Gastrocnemius medialis (tissue), 4 donors: Measurements from ENCODE around the gene NEK6. TPM values are rescaled to one million over a fixed set of nuclear protein-coding genes. Genes with fewer than 3 reads are reported as not detected.

Experiments
- ATAC-seq, 2 donors: fragments of 150-250 bp; one replicate each; pipeline ENCODE4 v1.9.1; 2016
- DNase-seq, 2 donors: peaks; one replicate each; pipeline ENCODE4 v3.0.0-alpha.2; 2019
- H3K27ac ChIP-seq, 4 donors: fragments of 200-600 bp; sonication (generic); 1 replicate in 1 of 4; 2 replicates in 3 of 4; pipeline ENCODE4 v1.5.1; 2016 to 2018; ENCODE audit warnings: mild to moderate bottlenecking in 2 of 4, moderate library complexity in 1 of 4
- H3K27me3 ChIP-seq, 3 donors: fragments of 200-600 bp; sonication (generic) in 2 of 3; 1 replicate in 1 of 3; 2 replicates in 2 of 3; pipeline versions ENCODE4 v1.5.1 to v1.6.0; 2016 to 2019; ENCODE audit warnings: mild to moderate bottlenecking in 1 of 3, moderate library complexity in 1 of 3
- H3K36me3 ChIP-seq, 2 donors: fragments of 200-600 bp; sonication (generic) in 1 of 2; one replicate each; pipeline ENCODE4 v1.5.1; 2017 to 2018
- H3K4me1 ChIP-seq, 2 donors: fragments of 200-600 bp; sonication (generic) in 1 of 2; one replicate each; pipeline ENCODE4 v1.5.1; 2016 to 2017; ENCODE audit warnings: mild to moderate bottlenecking in 2 of 2
- H3K4me3 ChIP-seq, 4 donors: fragments of 200-600 bp; sonication (generic) in 3 of 4; 1 replicate in 1 of 4; 2 replicates in 3 of 4; pipeline ENCODE4 v1.5.1; 2016 to 2019; ENCODE audit warnings: mild to moderate bottlenecking in 2 of 4
- H3K9me3 ChIP-seq, 3 donors: fragments of 200-600 bp; sonication (generic) in 2 of 3; 1 replicate in 1 of 3; 2 replicates in 2 of 3; pipeline ENCODE4 v1.5.1; 2016 to 2019
- POLR2A ChIP-seq, 2 donors: fragments of 450-650 bp; IDR thresholded peaks; one replicate each; pipeline ENCODE4 v1.6.1; 2017; ENCODE audit warnings: antibody characterized with exemption in 2 of 2, mild to moderate bottlenecking in 2 of 2, moderate library complexity in 2 of 2
- in situ Hi-C, 4 donors: fragments of 200-750 bp; cut with MboI; loops; one replicate each; pipeline versions ENCODE4 v1.15.0 to v1.8.0; 2017; ENCODE audit warnings: low sequenced_read_pairs in 4 of 4
- intact Hi-C: fragments of 100-400 bp; cut with DNase I; formaldehyde crosslinking; loops from one replicate; pipeline ENCODE4 v1.15.1; 2023; ENCODE audit warnings: low total_unique reads
- total RNA-seq, 4 donors: library from RNA; depleted of rRNA; stranded (reverse); fragments of >200 nt; gene quantifications; one replicate each; pipeline versions ENCODE4 v1.1.0 to v1.2.3, GENCODE V29; 2016
- TF ChIP-seq, protein P1 (sequence below), 5 experiments: fragments of 450-650 bp in 3 of 5; fragments of 200-600 bp in 2 of 5; sonication (generic) in 2 of 5; IDR thresholded peaks in 4 of 5; conservative IDR thresholded peaks in 1 of 5; 1 replicate in 4 of 5; 2 replicates in 1 of 5; pipeline ENCODE4 v1.5.1; 2016 to 2019; ENCODE audit warnings: antibody characterized with exemption in 5 of 5, mild to moderate bottlenecking in 3 of 5, moderate library complexity in 3 of 5

Gene NEK6
- total RNA-seq, 4 donors from 2014 or later = 2.3 to 10.1 (median 3.5) TPM

DNA sequence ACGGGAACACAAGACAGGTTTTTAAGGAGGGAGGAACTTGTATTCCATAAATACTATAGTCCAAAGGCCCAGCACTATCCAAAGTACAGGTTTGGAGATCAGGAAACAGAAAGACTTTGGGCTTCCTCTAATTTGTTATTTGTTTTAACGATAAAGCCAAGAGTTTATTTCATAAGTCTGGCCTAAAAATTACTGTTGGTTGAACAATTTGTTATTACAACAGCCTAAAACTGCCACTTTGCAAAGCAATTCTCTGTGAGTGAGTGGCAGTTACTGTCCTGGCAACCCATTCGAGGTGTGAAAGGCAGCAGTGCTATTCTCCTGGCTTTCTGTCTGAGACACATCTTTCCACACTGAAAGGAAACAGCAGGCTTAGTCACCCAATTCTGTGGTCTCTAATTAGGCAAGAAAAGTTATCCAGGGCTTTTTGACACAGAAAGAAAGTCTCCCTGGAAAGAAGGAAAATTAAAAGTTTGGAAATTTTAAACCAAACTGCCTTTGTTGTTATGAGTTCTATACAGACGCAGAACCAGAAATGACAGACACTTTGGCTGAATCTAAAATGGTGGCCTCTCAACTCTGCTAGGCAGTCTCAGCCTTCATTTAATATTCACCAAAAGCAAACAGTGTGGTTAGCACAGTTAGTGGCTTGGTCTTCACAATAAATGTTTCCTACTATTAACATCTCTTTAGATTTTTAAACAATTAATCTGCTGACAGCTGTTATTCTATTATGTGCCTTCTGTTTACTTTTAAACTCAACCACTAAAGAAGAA lies 123.6 kb downstream of the NEK6 start:
- TF ChIP-seq, protein P1, sequence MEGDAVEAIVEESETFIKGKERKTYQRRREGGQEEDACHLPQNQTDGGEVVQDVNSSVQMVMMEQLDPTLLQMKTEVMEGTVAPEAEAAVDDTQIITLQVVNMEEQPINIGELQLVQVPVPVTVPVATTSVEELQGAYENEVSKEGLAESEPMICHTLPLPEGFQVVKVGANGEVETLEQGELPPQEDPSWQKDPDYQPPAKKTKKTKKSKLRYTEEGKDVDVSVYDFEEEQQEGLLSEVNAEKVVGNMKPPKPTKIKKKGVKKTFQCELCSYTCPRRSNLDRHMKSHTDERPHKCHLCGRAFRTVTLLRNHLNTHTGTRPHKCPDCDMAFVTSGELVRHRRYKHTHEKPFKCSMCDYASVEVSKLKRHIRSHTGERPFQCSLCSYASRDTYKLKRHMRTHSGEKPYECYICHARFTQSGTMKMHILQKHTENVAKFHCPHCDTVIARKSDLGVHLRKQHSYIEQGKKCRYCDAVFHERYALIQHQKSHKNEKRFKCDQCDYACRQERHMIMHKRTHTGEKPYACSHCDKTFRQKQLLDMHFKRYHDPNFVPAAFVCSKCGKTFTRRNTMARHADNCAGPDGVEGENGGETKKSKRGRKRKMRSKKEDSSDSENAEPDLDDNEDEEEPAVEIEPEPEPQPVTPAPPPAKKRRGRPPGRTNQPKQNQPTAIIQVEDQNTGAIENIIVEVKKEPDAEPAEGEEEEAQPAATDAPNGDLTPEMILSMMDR (IDR thresholded peaks at IDR 0.05 in 4 of 5, conservative IDR thresholded peaks at IDR 0.05 in 1 of 5) = no peak
- no peak for DNase-seq
- in situ Hi-C loops (no loop called here), intact Hi-C loops (no loop called here)
- Histone ChIP-seq H3K27me3 (no peaks in the 10 kb centered on the region), H3K4me3 (no peak overlapping the region), H3K36me3 (peaks cover 0 to 36% of the 10 kb centered on the region in 2 donors), H3K4me1 (peaks cover 21 to 25% of the 10 kb centered on the region in 2 donors), H3K27ac (no peak overlapping the region), H3K9me3 (no peaks in the 10 kb centered on the region)
- no peak for ATAC-seq

DNA sequence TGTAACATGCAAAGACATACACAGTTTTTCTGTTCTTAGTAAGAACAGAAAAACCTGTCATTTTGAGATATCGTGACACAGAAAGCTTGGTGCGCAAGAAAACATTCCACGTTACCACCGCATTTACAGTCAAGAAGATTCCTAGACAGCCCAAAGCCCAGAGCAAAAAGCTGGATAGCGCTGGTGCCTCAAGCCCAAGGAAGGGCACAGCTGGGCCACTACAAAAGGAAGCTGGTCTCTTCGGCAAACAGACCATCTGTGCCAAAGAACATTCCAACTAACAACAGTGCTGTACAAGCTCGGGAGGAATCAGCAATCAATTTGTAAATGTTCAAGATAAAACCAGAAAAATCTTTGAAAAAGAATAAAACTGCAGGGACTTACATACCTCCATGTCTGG lies 126.5 kb downstream of the NEK6 start:
- Histone ChIP-seq H3K9me3 (no peaks in the 10 kb centered on the region), H3K4me1 (peaks cover 32 to 35% of the 10 kb centered on the region in 2 donors), H3K36me3 (peaks cover 0 to 36% of the 10 kb centered on the region in 2 donors), H3K27ac (no peak overlapping the region), H3K27me3 (no peaks in the 10 kb centered on the region), H3K4me3 (no peak overlapping the region)
- ATAC-seq (no peak), DNase-seq (no peak)
- in situ Hi-C loops (no loop called here), intact Hi-C loops (no loop called here)
- no peak for TF ChIP-seq POLR2A (IDR thresholded peaks at IDR 0.05)
- TF ChIP-seq, protein P1 (IDR thresholded peaks at IDR 0.05 in 4 of 5, conservative IDR thresholded peaks at IDR 0.05 in 1 of 5) = no peak

DNA sequence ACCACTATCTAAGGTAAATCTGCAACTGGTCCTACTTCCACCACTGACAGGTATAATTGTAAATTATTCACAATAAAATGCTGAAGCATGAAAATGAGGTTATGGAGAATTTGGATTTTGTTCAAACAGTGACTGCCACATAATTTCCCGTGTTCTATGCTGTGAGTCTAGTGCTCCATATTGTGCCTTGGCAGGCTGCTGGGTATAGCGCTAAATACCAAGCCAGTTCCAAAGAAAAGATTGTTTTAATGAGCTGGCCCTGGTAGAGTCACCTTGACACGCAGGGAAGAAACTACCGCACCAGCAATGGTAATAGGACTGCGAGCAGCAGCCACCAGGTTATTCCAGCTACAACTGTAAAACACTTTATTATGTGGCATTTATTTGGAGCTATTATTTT lies 127.1 kb downstream of the NEK6 start:
- H3K9me3 ChIP-seq = no peaks in the 10 kb centered on the region
- in situ Hi-C loops = no loop called here
- TF ChIP-seq POLR2A (IDR thresholded peaks at IDR 0.05) = no peak
- TF ChIP-seq, protein P1 (IDR thresholded peaks at IDR 0.05 in 4 of 5, conservative IDR thresholded peaks at IDR 0.05 in 1 of 5) = no peak
- no peaks in the 10 kb centered on the region for H3K27me3 ChIP-seq
- H3K36me3 ChIP-seq = peaks cover 0 to 33% of the 10 kb centered on the region in 2 donors
- intact Hi-C loops = no loop called here
- peaks cover 33 to 38% of the 10 kb centered on the region in 2 donors for H3K4me1 ChIP-seq
- ATAC-seq = no peak
- H3K27ac ChIP-seq = no peak overlapping the region
- H3K4me3 ChIP-seq = no peak overlapping the region
- no peak for DNase-seq

DNA sequence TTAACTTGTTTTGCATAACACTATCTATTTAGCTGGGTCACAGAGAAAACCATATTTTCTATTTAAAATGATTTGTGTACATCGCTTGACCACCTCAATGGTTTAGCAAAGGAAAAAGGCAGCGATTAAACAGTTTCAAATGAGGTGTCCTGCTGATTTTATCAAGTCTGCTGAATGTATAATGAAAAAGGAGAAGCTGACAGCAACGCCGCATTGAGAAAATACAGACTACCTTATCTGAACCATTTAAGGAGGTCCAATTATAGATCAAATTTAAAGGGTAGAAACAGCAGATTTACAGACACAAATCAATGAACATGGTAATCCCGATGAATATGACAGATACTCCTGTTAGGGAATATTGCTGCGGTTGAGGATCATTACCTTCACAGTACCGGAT lies 127.9 kb downstream of the NEK6 start:
- H3K27me3 ChIP-seq = no peaks in the 10 kb centered on the region
- H3K4me1 ChIP-seq = peaks cover 40 to 46% of the 10 kb centered on the region in 2 donors
- peaks cover 0 to 25% of the 10 kb centered on the region in 2 donors for H3K36me3 ChIP-seq
- no peaks in the 10 kb centered on the region for H3K9me3 ChIP-seq
- ATAC-seq = no peak
- TF ChIP-seq, protein P1 (IDR thresholded peaks at IDR 0.05 in 4 of 5, conservative IDR thresholded peaks at IDR 0.05 in 1 of 5) = no peak
- TF ChIP-seq POLR2A (IDR thresholded peaks at IDR 0.05) = no peak
- H3K27ac ChIP-seq = no peak overlapping the region
- no peak for DNase-seq
- H3K4me3 ChIP-seq = no peak overlapping the region
- in situ Hi-C loops (no loop called here), intact Hi-C loops (no loop called here)
